Heart left ventricle (tissue), 16 donors: Measurements from ENCODE around the gene DHX9. TPM values are rescaled to one million over a fixed set of nuclear protein-coding genes. Genes with fewer than 3 reads are reported as not detected.

Source experiments
- ATAC-seq, 4 donors: fragments of 200-7000 bp; cut with Tn5 transposase; one replicate each; pipeline ENCODE4 v1.9.1; 2020 to 2022; ENCODE audit warnings: moderate library complexity in 4 of 4, mild to moderate bottlenecking in 3 of 4, moderate number of reproducible peaks in 1 of 4
- DNase-seq, 5 donors: peaks; one replicate each; pipeline ENCODE4 v3.0.0-alpha.2; 2020
- H3K27ac ChIP-seq, 12 donors: fragments of 200-600 bp; sonication (generic) in 4 of 12; one replicate each; pipeline versions ENCODE4 v1.5.0 to v1.8.0; 2016 to 2022; ENCODE audit warnings: mild to moderate bottlenecking in 2 of 12
- H3K27me3 ChIP-seq, 9 donors: fragments of 200-600 bp; sonication (generic) in 2 of 9; one replicate each; pipeline versions ENCODE4 v1.5.1 to v1.8.0; 2016 to 2022; ENCODE audit warnings: mild to moderate bottlenecking in 3 of 9
- H3K36me3 ChIP-seq, 9 donors: fragments of 200-600 bp; sonication (generic) in 2 of 9; one replicate each; pipeline versions ENCODE4 v1.5.0 to v1.8.0; 2018 to 2022; ENCODE audit warnings: mild to moderate bottlenecking in 2 of 9
- H3K4me1 ChIP-seq, 12 donors: fragments of 200-600 bp; sonication (generic) in 4 of 12; one replicate each; pipeline versions ENCODE4 v1.5.0 to v1.8.0; 2016 to 2022; ENCODE audit warnings: mild to moderate bottlenecking in 3 of 12
- H3K4me3 ChIP-seq, 12 donors: fragments of 200-600 bp; sonication (generic) in 4 of 12; one replicate each; pipeline versions ENCODE4 v1.5.0 to v1.8.0; 2017 to 2022; ENCODE audit warnings: mild to moderate bottlenecking in 9 of 12, moderate library complexity in 4 of 12
- H3K9me3 ChIP-seq, 12 donors: fragments of 200-600 bp; sonication (generic) in 4 of 12; one replicate each; pipeline versions ENCODE4 v1.5.0 to v1.8.0; 2016 to 2022; ENCODE audit warnings: mild to moderate bottlenecking in 1 of 12
- POLR2A ChIP-seq, 2 donors: fragments of 450-650 bp; IDR thresholded peaks; one replicate each; pipeline ENCODE4 v1.6.1; 2017; ENCODE audit warnings: antibody characterized with exemption in 2 of 2, mild to moderate bottlenecking in 2 of 2, moderate library complexity in 2 of 2
- WGBS, 4 donors: extraction: QIAGEN DNeasy Blood & Tissue Kit in 2 of 4; methylation state at CpG; one replicate each; pipeline versions ENCODE4 v1.1.5 to v1.1.7; 2013 to 2018; 5-methylcytosine and 5-hydroxymethylcytosine counted together
- intact Hi-C, 10 donors: fragments of 100-400 bp; cut with DNase I; formaldehyde crosslinking; loops; one replicate each; pipeline versions ENCODE4 v1.11.1 to v1.14.2; 2022
- polyA plus RNA-seq, 2 donors: library from polyadenylated mRNA; stranded (reverse); fragments of 200-250 nt; gene quantifications; one replicate each; pipeline ENCODE4 v1.2.3, GENCODE V29; 2013
- total RNA-seq, 9 donors: library from RNA; depleted of rRNA in 2 of 9; stranded (reverse); fragments of >200 nt in 2 of 9; fragmentation: NEBNext Ultra II Directional in 3 of 9; extraction: Animal tissue kit (Norgen Biotek cat#: 25700) in 3 of 9; gene quantifications; one replicate each; pipeline versions ENCODE4 v1.1.0 to v1.2.4, GENCODE V29; 2016 to 2023
- TF ChIP-seq, protein P1 (sequence below), 12 donors: fragments of 200-600 bp; sonication (generic) in 4 of 12; IDR thresholded peaks; one replicate each; pipeline versions ENCODE4 v1.5.0 to v1.8.0; 2018 to 2022; ENCODE audit warnings: antibody characterized with exemption in 12 of 12, mild to moderate bottlenecking in 5 of 12
- donor health status: ischemic (EF 13 %, LVEDD 7.1; RV severe dilation, severe dysfunction).
- donor health status: healthy with polysubstance abuse.
- donor health status: DM: no; HTN: yes; CAD: no.
- donor health status: DM: no; HTN: no; CAD: no.
- donor health status: ischemic (EF 25% LVEDD 6.9; RV normal size, moderate dysfunction).
- donor health status: ischemic (EF 25% LVEDD 5.7; RV mildly dilated, moderate dysfunction).
- donor health status: healthy.
- donor health status: DM: yes; HTN: yes; CAD: no.
- donor health status: ischemic (EF 35%, LVEDD 5.7; RV mildly dilated, moderate dysfunction).
- donor health status: nonischemic (EF 11% LVEDD 7.7; RV severe dilation, severe dysfunction).
- donor health status: DM: yes; HTN: yes; CAD: no.
- donor health status: PGD.
- donor health status: ischemic (EF 29% LVEDD 5.4; RV normal size, mild dysfunction).
- donor health status: nonischemic (EF 23%, LVEDD 6.1; RV moderate dilation, normal function).

The DHX9 gene
- total and polyA plus RNA-seq, 11 donors = 22.6 to 82.9 (median 60.9) TPM

GRCh38 chr1:182847105-182847504 is 8.0 kb downstream of the DHX9 start:
- no peaks in the 10 kb centered on the region for H3K9me3 ChIP-seq
- DNase-seq = no peak
- peaks cover 0 to 99% (median 96%) of the 10 kb centered on the region in 9 donors for H3K36me3 ChIP-seq
- H3K27ac ChIP-seq = no peak overlapping the region
- no peak for TF ChIP-seq POLR2A (IDR thresholded peaks at IDR 0.05)
- TF ChIP-seq, protein P1, sequence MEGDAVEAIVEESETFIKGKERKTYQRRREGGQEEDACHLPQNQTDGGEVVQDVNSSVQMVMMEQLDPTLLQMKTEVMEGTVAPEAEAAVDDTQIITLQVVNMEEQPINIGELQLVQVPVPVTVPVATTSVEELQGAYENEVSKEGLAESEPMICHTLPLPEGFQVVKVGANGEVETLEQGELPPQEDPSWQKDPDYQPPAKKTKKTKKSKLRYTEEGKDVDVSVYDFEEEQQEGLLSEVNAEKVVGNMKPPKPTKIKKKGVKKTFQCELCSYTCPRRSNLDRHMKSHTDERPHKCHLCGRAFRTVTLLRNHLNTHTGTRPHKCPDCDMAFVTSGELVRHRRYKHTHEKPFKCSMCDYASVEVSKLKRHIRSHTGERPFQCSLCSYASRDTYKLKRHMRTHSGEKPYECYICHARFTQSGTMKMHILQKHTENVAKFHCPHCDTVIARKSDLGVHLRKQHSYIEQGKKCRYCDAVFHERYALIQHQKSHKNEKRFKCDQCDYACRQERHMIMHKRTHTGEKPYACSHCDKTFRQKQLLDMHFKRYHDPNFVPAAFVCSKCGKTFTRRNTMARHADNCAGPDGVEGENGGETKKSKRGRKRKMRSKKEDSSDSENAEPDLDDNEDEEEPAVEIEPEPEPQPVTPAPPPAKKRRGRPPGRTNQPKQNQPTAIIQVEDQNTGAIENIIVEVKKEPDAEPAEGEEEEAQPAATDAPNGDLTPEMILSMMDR (IDR thresholded peaks at IDR 0.05) = no peak
- H3K27me3 ChIP-seq = no peaks in the 10 kb centered on the region
- intact Hi-C loops = loop anchor here in 1 of 10 donors (5.0 kb wide), 1 partner anchor 35 kb away; no protein-coding TSS in a partner anchor
- H3K4me1 ChIP-seq = peaks cover 0 to 27% (median 10%) of the 10 kb centered on the region in 12 donors
- ATAC-seq = no peak
- H3K4me3 ChIP-seq = no peak overlapping the region

DNA sequence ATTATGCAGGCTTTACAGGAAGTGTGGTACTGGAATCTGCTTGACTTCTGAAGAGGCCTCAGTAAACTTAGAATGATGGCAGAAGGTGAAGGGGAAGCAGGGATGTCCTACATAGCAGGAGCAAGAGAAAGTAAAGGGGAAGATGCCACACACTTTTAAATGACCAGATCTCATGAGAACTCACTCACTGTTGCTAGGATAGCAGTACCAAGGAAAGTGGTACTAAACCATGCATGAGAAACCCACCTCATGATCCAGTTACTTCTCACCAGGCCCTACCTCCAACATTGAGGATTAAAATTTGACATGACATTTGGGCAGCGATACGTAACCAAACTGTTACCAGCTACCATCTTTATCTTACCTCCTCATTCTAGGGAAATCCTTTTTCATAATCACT is 9.6 kb downstream of the DHX9 start:
- intact Hi-C loops = loop anchor here in 1 of 10 donors (5.0 kb wide), 1 partner anchor 34 kb away; no protein-coding TSS in a partner anchor
- no peak for TF ChIP-seq POLR2A (IDR thresholded peaks at IDR 0.05)
- TF ChIP-seq, protein P1 (IDR thresholded peaks at IDR 0.05) = no peak
- H3K4me1 ChIP-seq = peaks cover 0 to 11% (median 0%) of the 10 kb centered on the region in 12 donors
- no peak overlapping the region for H3K27ac ChIP-seq
- H3K4me3 ChIP-seq = no peak overlapping the region
- H3K27me3 ChIP-seq = no peaks in the 10 kb centered on the region
- DNase-seq (no peak), ATAC-seq (no peak)
- WGBS, 4 donors = 95 to 98% (median 96%) methylated on average over 2 of the region's 2 CpGs
- H3K36me3 ChIP-seq = peaks cover 0 to 100% (median 99%) of the 10 kb centered on the region in 9 donors
- H3K9me3 ChIP-seq = no peaks in the 10 kb centered on the region

- no peak overlapping the region for H3K27ac ChIP-seq
- H3K27me3 ChIP-seq = no peaks in the 10 kb centered on the region
- WGBS, 4 donors = 85 to 97% (median 96%) methylated on average over 4 of the region's 4 CpGs
- no peaks in the 10 kb centered on the region for H3K9me3 ChIP-seq
- peaks cover 4 to 100% (median 99%) of the 10 kb centered on the region in 9 donors for H3K36me3 ChIP-seq
- peaks cover 0 to 9% (median 0%) of the 10 kb centered on the region in 12 donors for H3K4me1 ChIP-seq
- intact Hi-C loops = no loop called here
- H3K4me3 ChIP-seq = no peak overlapping the region
- DNase-seq = no peak
- no peak for TF ChIP-seq POLR2A (IDR thresholded peaks at IDR 0.05)
- TF ChIP-seq, protein P1 (IDR thresholded peaks at IDR 0.05) = no peak
- ATAC-seq = no peak
These were observed 11.2 kb downstream of the DHX9 start for GRCh38 chr1:182850319-182850718.

DNA sequence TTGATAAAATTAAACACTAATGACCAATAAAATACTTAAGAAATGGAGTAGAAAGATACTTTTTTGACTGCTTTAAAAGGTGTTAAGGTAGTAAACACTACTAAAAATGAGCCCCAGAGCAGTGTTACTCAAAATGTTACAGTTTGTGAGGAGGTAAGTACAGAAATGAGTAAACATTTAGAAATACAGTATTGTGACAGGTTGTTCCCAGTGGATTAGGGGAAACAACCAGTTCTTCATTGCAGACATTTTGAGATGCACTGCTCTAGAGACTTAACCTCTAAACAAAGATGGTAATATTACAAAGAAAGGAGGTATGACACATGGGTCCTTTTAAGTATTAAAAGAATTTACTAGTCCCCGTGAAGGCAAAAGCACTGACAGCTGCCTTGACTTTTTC is 12.7 kb downstream of the DHX9 start:
- 74 to 93% (median 85%) methylated on average over 1 of the region's 1 CpG for WGBS, 4 donors
- intact Hi-C loops = no loop called here
- H3K27me3 ChIP-seq = no peaks in the 10 kb centered on the region
- DNase-seq (no peak), ATAC-seq (no peak)
- peaks cover 4 to 100% (median 99%) of the 10 kb centered on the region in 9 donors for H3K36me3 ChIP-seq
- TF ChIP-seq, protein P1 (IDR thresholded peaks at IDR 0.05) = no peak
- no peak for TF ChIP-seq POLR2A (IDR thresholded peaks at IDR 0.05)
- H3K4me3 ChIP-seq = no peak overlapping the region
- no peaks in the 10 kb centered on the region for H3K9me3 ChIP-seq
- no peak overlapping the region for H3K27ac ChIP-seq
- H3K4me1 ChIP-seq = peaks cover 0 to 14% (median 0%) of the 10 kb centered on the region in 12 donors
